Activated CD8-positive, alpha-beta memory T cell treated with anti-CD3 and anti-CD28 coated beads, Interleukin-2, amount 50 U/mL, for 1 hour (primary cell): ENCODE data around the gene USP17L30.
"Not testable (repeated sequence)": the region's sequence is repeated elsewhere in the genome, so short reads cannot be mapped to it uniquely, and the experiment has no call there.

ENCODE experiments used
- DNase-seq: peaks from one replicate; pipeline ENCODE4 v3.0.0-alpha.2; 2020; ENCODE audit errors: extremely low read depth

Gene USP17L30

GRCh38 chr4:9362829-9363228 is at the start of gene USP17L30:
Gene USP17L30 (plus strand): TSS chr4:9363129. CDS start chr4:9363129, 0 bp downstream.
- not testable (repeated sequence) for DNase-seq

GRCh38 chr4:9324191-9324590 is 38.7 kb upstream of the USP17L30 start:
- not testable (repeated sequence) for DNase-seq

GRCh38 chr4:9324865-9325264 is 38.1 kb upstream of the USP17L30 start, which contains the start of gene USP17L24:
Gene USP17L24 (plus strand): TSS chr4:9325165. CDS start chr4:9325165, 0 bp downstream.
- DNase-seq = not testable (repeated sequence)

- DNase-seq = not testable (repeated sequence)
Observed at GRCh38 chr4:9329611-9330010, 33.3 kb upstream of the USP17L30 start, which contains the start of gene USP17L25. Gene USP17L25 (plus strand): TSS chr4:9329911. CDS start chr4:9329911, 0 bp downstream.

GRCh38 chr4:9334358-9334757 is 28.6 kb upstream of the USP17L30 start, which contains the start of gene USP17L26:
Gene USP17L26 (plus strand): TSS chr4:9334658. CDS start chr4:9334658, 0 bp downstream.
- not testable (repeated sequence) for DNase-seq

GRCh38 chr4:9339103-9339502 is 23.8 kb upstream of the USP17L30 start, which contains the start of gene USP17L5:
Gene USP17L5 (plus strand): TSS chr4:9339403. CDS start chr4:9339403, 0 bp downstream.
- not testable (repeated sequence) for DNase-seq

GRCh38 chr4:9343848-9344247 is 19.1 kb upstream of the USP17L30 start, which contains the start of gene USP17L27:
Gene USP17L27 (plus strand): TSS chr4:9344148. CDS start chr4:9344148, 0 bp downstream.
- DNase-seq = not testable (repeated sequence)

GRCh38 chr4:9348593-9348992 is 14.3 kb upstream of the USP17L30 start, which contains the start of gene USP17L28:
Gene USP17L28 (plus strand): TSS chr4:9348893. CDS start chr4:9348893, 0 bp downstream.
- not testable (repeated sequence) for DNase-seq

- DNase-seq = not testable (repeated sequence)
Observed at GRCh38 chr4:9350866-9351265, 12.1 kb upstream of the USP17L30 start.

GRCh38 chr4:9353338-9353737 is 9.6 kb upstream of the USP17L30 start, which contains the start of gene USP17L29:
Gene USP17L29 (plus strand): TSS chr4:9353638. CDS start chr4:9353638, 0 bp downstream.
- DNase-seq = not testable (repeated sequence)

- DNase-seq = not testable (repeated sequence)
Observed at GRCh38 chr4:9379881-9380280, 17.0 kb downstream of the USP17L30 start.

- not testable (repeated sequence) for DNase-seq
Observed at GRCh38 chr4:9381012-9381534, 18.1 kb downstream of the USP17L30 start.

- DNase-seq = no peak
Observed at GRCh38 chr4:9384126-9384525, 21.2 kb downstream of the USP17L30 start.

GRCh38 chr4:9389001-9389400 is 26.1 kb downstream of the USP17L30 start:
- not testable (repeated sequence) for DNase-seq

- DNase-seq = not testable (repeated sequence)
Observed at GRCh38 chr4:9405774-9406173, 42.8 kb downstream of the USP17L30 start.

- DNase-seq = not testable (repeated sequence)
Observed at GRCh38 chr4:9406491-9406890, 43.6 kb downstream of the USP17L30 start.

GRCh38 chr4:9409793-9410192 is 46.9 kb downstream of the USP17L30 start:
- DNase-seq = no peak
